AG20443 (cell line): ENCODE results near the gene CFP.
"Not testable (repeated sequence)": the region's sequence is repeated elsewhere in the genome, so short reads cannot be mapped to it uniquely, and the experiment has no call there.

ENCODE experiments used
- DNase-seq: peaks from one replicate; pipeline ENCODE4 v3.0.0; 2012; ENCODE audit warnings: low spot score, mixed read lengths

CFP gene

DNA sequence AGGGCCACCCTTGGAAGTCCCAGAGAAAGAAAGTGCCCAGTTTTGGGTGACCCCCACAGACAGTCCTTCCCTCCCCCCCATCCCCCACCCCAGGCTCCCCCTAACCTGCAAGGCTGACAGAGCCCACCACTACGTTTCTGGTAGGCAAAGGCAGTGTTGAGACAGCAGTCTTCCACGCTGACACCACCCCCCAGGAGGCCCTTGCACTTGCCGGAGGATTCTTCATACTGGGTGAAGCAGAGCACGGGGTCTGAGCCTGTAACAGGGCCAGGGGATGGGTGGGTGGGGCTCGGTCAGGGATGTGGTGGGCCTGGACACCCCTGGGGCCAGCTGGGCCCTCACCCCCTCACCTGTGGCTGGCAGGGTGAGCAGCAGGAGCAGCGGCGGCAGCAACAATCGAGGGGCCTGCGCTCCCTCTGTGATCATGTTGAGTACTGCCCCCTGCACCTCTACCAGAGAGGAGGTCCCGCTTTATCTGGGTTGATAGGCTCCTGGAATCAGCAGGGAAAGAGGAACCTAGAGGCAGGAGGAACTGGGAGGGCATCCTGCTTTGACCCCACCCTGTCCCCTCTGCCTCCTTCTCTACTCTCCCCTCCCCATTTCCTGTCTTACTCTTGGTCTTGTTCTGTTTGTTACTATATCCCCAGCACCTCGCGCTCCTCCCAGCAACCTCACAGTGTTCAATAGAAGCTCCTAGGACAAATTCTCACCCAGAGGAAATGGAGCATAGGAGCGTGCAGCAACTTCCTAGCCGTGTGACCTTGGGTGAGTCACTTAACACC lies at the start of gene CFP:
TSS of gene CFP (minus strand) at position 512 of the 782 bp plus-strand sequence. CDS start at position 426, 86 bp downstream.
- DNase-seq = no peak

GRCh38 chrX:47675959-47676859 lies 46.5 kb upstream of the CFP start:
- DNase-seq = not testable (repeated sequence)

- peak; percentile 11 for DNase-seq
Observed at GRCh38 chrX:47674776-47675175, 45.0 kb upstream of the CFP start.

DNA sequence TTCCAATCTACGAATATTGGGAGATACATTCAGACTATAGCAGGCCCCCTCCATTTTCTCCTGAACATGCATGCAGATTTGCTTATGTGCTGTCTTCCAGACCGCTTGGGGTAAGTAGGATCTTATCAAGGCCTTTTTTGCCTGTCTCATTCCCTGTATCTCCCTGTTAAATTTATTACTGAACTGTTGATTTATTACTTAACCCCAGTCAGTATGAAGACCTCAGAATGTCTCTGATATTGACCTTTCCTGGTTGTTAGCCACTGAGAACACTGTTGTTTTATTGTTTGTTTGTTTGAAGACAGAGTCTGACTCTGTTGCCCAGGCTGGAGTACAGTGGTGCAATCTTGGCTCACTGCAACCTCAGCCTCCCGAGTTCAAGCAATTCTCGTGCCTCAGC lies 36.1 kb upstream of the CFP start:
- DNase-seq = not testable (repeated sequence)

GRCh38 chrX:47664737-47665136 lies 35.0 kb upstream of the CFP start:
- DNase-seq = no peak

DNA sequence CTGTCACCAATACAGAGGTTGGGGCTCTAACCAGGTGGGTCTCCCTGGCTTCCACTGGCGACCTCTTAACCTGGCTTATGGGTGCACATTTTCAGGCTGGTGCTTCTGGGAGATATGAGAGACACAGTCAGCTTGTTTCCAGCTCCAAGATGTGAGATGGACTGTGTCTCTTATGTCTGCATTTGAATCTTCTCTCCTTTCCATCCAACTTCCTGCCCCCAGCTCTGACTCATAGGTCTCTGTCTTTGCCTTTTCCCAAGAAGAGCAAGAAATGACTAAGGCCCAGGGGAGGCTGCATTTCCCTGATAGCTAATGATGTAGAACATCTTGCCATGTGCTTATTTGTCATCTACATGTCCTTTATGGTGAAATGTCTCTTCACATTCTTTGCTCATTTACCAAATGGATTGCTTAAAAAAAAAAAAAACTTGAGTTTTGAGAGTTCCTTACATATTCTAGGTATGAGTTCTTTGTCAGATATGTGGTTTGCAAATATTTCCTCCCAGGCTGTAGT lies 32.5 kb upstream of the CFP start:
- peak; percentile 58 for DNase-seq

- no peak for DNase-seq
Observed at GRCh38 chrX:47661539-47661938, 31.8 kb upstream of the CFP start.

- no peak for DNase-seq
Observed at GRCh38 chrX:47659421-47659726, 29.6 kb upstream of the CFP start.

DNA sequence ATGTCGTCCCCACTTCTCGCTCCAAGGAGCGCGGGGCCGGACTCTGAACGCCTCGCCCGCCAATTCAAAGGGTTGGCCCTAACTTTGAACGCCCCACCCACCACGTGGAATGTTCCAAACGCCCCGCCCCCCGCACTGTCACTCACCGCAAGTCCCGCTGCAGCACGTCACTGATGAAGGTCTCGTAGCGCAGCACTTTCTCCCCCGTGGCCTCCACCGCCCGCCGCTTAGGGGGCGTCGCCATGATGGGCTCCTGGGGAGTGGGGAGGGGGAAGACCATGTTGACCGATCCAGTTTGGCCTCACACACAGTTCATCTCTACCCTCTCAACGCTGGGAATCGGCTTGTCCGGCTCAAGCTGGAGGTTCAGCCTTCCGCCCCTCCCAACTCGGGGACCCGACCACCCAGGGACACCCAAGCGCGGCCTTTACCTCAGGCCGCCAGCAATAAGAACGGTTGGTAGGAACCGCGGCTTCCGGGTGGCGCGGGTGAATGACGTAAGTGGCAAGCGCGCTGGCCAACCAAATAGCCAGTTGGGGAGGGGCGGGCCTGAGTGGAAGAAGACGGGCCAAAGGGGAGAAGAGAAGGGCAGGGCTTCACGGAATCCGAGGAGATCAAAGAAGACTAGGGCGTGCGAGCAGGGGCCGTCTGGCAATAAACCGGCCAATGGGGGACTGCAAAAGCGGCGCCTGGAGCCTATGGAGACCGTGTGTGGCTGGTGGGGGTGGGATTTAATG lies 29.1 kb upstream of the CFP start, which contains the start of gene UXT:
TSS of gene UXT (minus strand) at position 497 of the 737 bp plus-strand sequence. CDS start at position 244, 253 bp downstream.
- DNase-seq = peak; percentile 80

- no peak for DNase-seq
Observed at GRCh38 chrX:47658301-47658683, 28.6 kb upstream of the CFP start.

DNA sequence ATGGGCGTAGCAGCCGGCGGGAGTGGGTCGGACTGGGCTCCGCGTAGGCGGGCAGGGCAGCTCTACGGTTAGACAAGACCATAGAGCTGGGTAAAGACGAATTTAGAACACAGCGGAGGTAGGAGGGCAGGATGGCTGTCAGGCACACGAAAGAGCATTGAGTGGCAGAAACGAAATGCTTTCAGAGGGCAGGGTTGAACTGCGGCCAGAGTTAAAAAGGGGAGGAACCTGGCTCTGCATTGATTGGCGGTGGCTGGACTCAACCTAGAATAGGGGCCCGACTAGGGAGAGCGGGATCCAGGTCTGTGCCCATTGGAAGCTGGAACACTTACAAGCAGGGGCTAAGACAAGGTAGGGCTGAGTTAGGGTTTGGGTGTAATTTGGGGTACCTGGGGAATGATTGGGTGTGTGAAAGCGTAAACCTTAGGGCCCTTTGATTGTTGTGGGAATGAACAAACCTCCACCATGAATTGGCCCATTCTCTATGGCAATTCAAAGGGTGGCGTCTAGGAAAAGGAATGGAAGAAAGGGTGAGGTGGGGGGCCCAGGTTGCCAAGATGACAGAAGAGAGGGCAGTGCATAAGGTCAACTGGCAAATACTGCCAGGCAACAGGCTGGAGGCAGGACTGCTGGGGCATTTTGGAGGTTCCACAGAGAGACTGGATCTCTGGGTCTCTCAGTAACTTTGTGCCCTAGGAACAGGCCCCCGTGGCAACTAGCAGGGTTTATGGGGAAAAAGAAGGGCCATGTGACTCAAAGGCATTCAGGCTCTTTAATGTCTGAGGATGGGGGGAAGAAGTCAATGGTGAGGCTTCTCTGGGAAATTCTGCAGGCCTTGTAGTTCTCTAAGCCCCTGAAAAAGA lies 21.5 kb upstream of the CFP start:
- no peak for DNase-seq

DNA sequence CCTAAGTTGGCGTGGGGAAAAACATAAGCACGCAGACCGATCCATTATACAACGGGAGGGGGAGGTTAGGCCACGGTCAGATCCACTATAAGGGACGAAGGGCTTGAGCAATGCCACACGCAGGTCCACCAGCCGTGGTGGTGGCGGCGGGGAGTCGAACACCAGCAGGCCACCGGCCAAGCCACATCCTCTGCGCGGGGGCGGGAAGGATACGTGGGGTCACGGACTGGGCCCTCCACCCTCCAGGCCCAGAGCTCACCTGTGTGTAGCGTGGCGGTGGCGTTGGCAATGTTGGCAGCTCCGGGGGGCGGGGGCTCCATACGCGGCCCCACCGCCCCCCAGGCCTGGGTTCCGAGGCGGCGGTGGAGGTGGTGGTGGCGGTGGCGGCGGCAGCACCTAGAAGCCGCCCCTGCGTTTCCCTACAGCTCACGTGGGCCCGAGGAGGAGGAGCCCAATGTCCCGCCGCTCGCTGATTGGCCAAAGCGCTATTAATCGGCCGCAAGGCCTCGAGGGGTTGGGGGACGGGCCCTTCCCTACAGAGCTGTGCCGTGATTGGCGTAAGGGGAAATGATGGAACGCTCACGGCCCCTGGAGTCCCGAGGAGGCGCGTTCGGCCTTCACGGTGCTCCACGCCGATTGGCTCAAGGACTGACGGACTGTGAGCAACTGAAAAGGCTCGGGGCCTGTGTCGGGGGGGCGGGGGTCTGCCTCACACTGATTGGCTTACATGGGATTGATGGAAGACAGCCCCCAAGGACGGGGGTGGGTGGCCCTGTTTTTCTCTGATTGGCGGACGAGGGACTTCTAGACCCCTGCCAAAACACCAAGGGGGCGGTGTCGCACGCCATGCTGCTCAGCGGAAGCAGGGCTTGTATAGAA lies 20.7 kb upstream of the CFP start, which contains the start of gene ELK1:
TSS of gene ELK1 (minus strand) at position 400 of the 879 bp plus-strand sequence. CDS start 9,122 bp downstream, outside the sequence.
- peak; percentile 90 for DNase-seq

GRCh38 chrX:47649781-47650163 lies 20.0 kb upstream of the CFP start:
- DNase-seq = no peak

DNA sequence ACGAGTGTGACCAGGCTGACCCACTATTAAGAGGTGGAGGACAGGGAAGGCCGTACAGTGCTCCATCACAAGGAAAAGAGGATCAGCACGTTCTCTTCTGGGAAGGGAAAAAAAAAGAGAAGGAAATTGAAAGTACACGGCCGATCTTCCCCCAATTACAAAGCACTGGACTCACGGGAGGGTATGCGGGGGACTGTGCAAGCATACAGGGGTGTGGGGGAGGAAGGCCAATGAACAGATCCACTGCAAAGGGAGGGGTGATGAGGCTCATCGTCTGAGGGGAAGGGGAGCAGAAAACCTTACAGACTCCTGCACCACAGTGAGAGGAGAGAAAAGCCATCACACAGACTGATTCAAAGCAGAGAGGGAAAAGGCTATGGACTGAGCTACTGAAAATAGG lies 19.5 kb upstream of the CFP start:
- DNase-seq = no peak

DNA sequence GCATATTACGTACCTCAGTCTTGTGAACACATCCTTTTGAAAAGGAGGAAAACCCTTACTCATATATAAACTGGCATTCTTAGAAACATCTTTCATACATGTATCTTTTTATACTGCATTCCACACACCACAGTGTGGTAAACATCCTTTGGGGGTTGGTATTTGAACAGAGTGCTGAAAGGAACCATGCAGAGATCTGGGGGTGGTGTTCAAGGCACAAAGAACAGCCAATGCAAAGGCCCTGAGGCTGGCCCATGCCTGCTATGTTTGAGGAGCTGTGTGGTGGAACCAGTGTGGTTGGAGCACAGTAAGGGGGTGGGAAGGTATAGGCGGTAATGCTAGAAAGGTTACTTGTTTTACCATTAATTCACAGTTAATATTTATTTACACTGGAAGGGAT lies 18.6 kb upstream of the CFP start:
- no peak for DNase-seq

GRCh38 chrX:47646636-47647035 lies 16.9 kb upstream of the CFP start:
- no peak for DNase-seq

- DNase-seq = no peak
Observed at GRCh38 chrX:47645530-47645929, 15.8 kb upstream of the CFP start.

- peak; percentile 47 for DNase-seq
Observed at GRCh38 chrX:47644557-47645091, 14.9 kb upstream of the CFP start.

DNA sequence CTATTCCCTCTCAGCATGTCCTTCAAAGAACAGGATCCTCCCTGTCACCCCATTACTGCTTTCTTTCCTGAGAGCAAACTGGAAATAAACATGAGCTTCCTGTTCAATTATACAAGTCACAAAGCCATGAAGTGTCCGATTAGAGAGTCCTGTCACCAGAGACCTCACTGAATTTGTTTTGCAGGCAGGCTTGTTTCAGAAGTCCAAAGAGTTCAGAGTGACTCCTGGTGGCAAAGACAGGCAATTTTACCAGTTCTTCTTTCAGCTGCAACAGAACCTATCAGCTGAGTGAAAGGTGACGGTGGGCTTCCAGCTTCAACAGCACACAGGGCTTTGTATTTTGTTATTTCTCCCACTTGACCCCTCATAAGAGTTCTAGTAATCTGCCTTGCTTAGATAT lies 14.2 kb upstream of the CFP start:
- DNase-seq = peak; percentile 17

GRCh38 chrX:47638816-47639215 lies 9.1 kb upstream of the CFP start:
- DNase-seq = no peak
